Mesenchymal stem cell (in vitro differentiated cells and primary cell): ENCODE measurements around the gene OLR1.
"Not testable (repeated sequence)": the region's sequence is repeated elsewhere in the genome, so short reads cannot be mapped to it uniquely, and the experiment has no call there.

Source experiments
- DNase-seq: peaks from one replicate; pipeline ENCODE4 v3.0.0-alpha.2; 2013
- H2AFZ ChIP-seq: one replicate; pipeline ENCODE4 v1.6.1; 2013; ENCODE audit warnings: low read depth, mild to moderate bottlenecking, control low read depth, inconsistent platforms, low read length, moderate library complexity
- H2AK5ac ChIP-seq: 2 replicates; pipeline ENCODE4 v1.6.1; 2013; ENCODE audit warnings: low read length, moderate library complexity, mild to moderate bottlenecking, inconsistent platforms; ENCODE audit not compliant: severe bottlenecking
- H2BK120ac ChIP-seq: one replicate; pipeline ENCODE4 v1.6.1; 2013; ENCODE audit warnings: low read depth, mild to moderate bottlenecking, inconsistent platforms, low read length, moderate library complexity
- H2BK12ac ChIP-seq, 2 experiments: one replicate each; pipeline ENCODE4 v1.6.1; 2013; ENCODE audit warnings: inconsistent platforms in 2 of 2, low read length in 2 of 2, mild to moderate bottlenecking in 2 of 2, moderate library complexity in 2 of 2, control low read depth in 1 of 2
- H2BK15ac ChIP-seq: one replicate; pipeline ENCODE4 v1.6.1; 2013; ENCODE audit warnings: mild to moderate bottlenecking, low read depth, inconsistent platforms; ENCODE audit not compliant: poor library complexity, severe bottlenecking
- H2BK5ac ChIP-seq: 2 replicates; pipeline ENCODE4 v1.6.1; 2013; ENCODE audit warnings: low read depth, mild to moderate bottlenecking, low read length, control low read depth, inconsistent platforms; ENCODE audit not compliant: poor library complexity, severe bottlenecking
- H3K14ac ChIP-seq, 2 experiments: one replicate each; pipeline ENCODE4 v1.6.1; 2013; ENCODE audit warnings: inconsistent platforms in 2 of 2, low read length in 2 of 2, control low read depth in 1 of 2, mild to moderate bottlenecking in 1 of 2, moderate library complexity in 1 of 2
- H3K18ac ChIP-seq, 2 experiments: one replicate each; pipeline ENCODE4 v1.6.1; 2013; ENCODE audit warnings: inconsistent platforms in 2 of 2, low read length in 2 of 2, control low read depth in 1 of 2, low read depth in 1 of 2, mild to moderate bottlenecking in 1 of 2
- H3K23ac ChIP-seq, 2 experiments: one replicate each; pipeline ENCODE4 v1.6.1; 2013; ENCODE audit warnings: inconsistent platforms in 2 of 2, low read length in 2 of 2, mild to moderate bottlenecking in 2 of 2, moderate library complexity in 2 of 2, control low read depth in 1 of 2
- H3K27ac ChIP-seq: 2 replicates; pipeline ENCODE4 v1.5.1; 2013; ENCODE audit warnings: mild to moderate bottlenecking, moderate library complexity, low read length, control low read depth, inconsistent platforms; ENCODE audit not compliant: poor library complexity, severe bottlenecking
- H3K27me3 ChIP-seq, 2 experiments: 2 replicates each; pipeline versions ENCODE4 v1.6.1 to v1.7.0; 2013; ENCODE audit warnings: low read length in 2 of 2, mild to moderate bottlenecking in 2 of 2, moderate library complexity in 2 of 2, control low read depth in 1 of 2, inconsistent platforms in 1 of 2; ENCODE audit not compliant: control insufficient read depth in 1 of 2, insufficient read depth in 1 of 2
- H3K36me3 ChIP-seq, 2 experiments: 2 replicates each; pipeline versions ENCODE4 v1.6.1 to v1.7.0; 2013; ENCODE audit warnings: low read length in 2 of 2, control low read depth in 1 of 2, inconsistent platforms in 1 of 2, low read depth in 1 of 2, mild to moderate bottlenecking in 1 of 2; ENCODE audit not compliant: insufficient read depth in 2 of 2, control insufficient read depth in 1 of 2
- H3K4ac ChIP-seq, 2 experiments: one replicate each; pipeline ENCODE4 v1.6.1; 2013; ENCODE audit warnings: inconsistent platforms in 2 of 2, low read length in 2 of 2, mild to moderate bottlenecking in 2 of 2, moderate library complexity in 2 of 2, control low read depth in 1 of 2, low read depth in 1 of 2
- H3K4me1 ChIP-seq: 2 replicates; pipeline ENCODE4 v1.6.1; 2013; ENCODE audit warnings: low read depth, low read length, control low read depth; ENCODE audit not compliant: control insufficient read depth, insufficient read depth
- H3K4me2 ChIP-seq: 2 replicates; pipeline ENCODE4 v1.6.1; 2013; ENCODE audit warnings: low read length, mild to moderate bottlenecking, inconsistent platforms; ENCODE audit not compliant: poor library complexity, severe bottlenecking
- H3K4me3 ChIP-seq, 2 experiments: 2 replicates each; pipeline versions ENCODE4 v1.5.1 to v1.7.0; 2013; ENCODE audit warnings: low read length in 2 of 2, mild to moderate bottlenecking in 2 of 2, control low read depth in 1 of 2, low read depth in 1 of 2; ENCODE audit not compliant: insufficient read depth in 1 of 2
- H3K79me1 ChIP-seq: replicated peaks from 2 replicates; pipeline ENCODE4 v1.6.1; 2013; ENCODE audit warnings: mild to moderate bottlenecking, control low read depth, low read length, inconsistent platforms; ENCODE audit not compliant: poor library complexity, severe bottlenecking
- H3K9ac ChIP-seq: 2 replicates; pipeline ENCODE4 v1.7.0; 2013; ENCODE audit warnings: mild to moderate bottlenecking, low read length, moderate library complexity
- H3K9me3 ChIP-seq: 2 replicates; pipeline ENCODE4 v1.7.0; 2013; ENCODE audit warnings: mild to moderate bottlenecking, low read length; ENCODE audit not compliant: control insufficient read depth
- H4K8ac ChIP-seq: one replicate; pipeline ENCODE4 v1.6.1; 2013; ENCODE audit warnings: inconsistent platforms, mild to moderate bottlenecking, low read length, moderate library complexity
- H4K91ac ChIP-seq: one replicate; pipeline ENCODE4 v1.6.1; 2013; ENCODE audit warnings: mild to moderate bottlenecking, low read length, inconsistent platforms
- WGBS: methylation state at CpG from one replicate; pipeline ENCODE4 v1.1.7; 2013; ENCODE audit warnings: mixed read lengths; 5-methylcytosine and 5-hydroxymethylcytosine counted together

The OLR1 gene

GRCh38 chr12:10204495-10204894, 32.6 kb upstream of the OLR1 start:
- H3K4me3 ChIP-seq, H3K27me3 ChIP-seq, H2BK120ac ChIP-seq, H3K27ac ChIP-seq, H3K36me3 ChIP-seq, H3K4ac ChIP-seq, H4K8ac ChIP-seq, H2BK15ac ChIP-seq, H4K91ac ChIP-seq, H3K14ac ChIP-seq, H2BK5ac ChIP-seq, H3K79me1 ChIP-seq, H3K4me1 ChIP-seq, H3K9ac ChIP-seq, H2BK12ac ChIP-seq, H2AK5ac ChIP-seq, H3K4me2 ChIP-seq, H3K23ac ChIP-seq, H3K9me3 ChIP-seq, H3K18ac ChIP-seq, H2AFZ ChIP-seq, DNase-seq: not testable (repeated sequence)
- 100% methylated on average over 2 of the region's 2 CpGs for WGBS

- Histone ChIP-seq H3K9ac (no peak overlapping the region), H3K79me1 (no peaks in the 10 kb centered on the region), H2BK5ac (no peak overlapping the region), H3K18ac (no peak overlapping the region), H3K36me3 (no peaks in the 10 kb centered on the region), H2BK120ac (no peak overlapping the region), H3K14ac (no peak overlapping the region), H2BK15ac (no peak overlapping the region), H3K9me3 (no peaks in the 10 kb centered on the region), H3K4ac (no peak overlapping the region), H3K4me2 (no peak overlapping the region), H2AFZ (no peak overlapping the region), H3K27ac (no peak overlapping the region), H3K27me3 (no peaks in the 10 kb centered on the region), H2AK5ac (no peak overlapping the region), H3K4me1 (no peaks in the 10 kb centered on the region), H4K8ac (no peak overlapping the region), H3K23ac (no peak overlapping the region), H3K4me3 (no peak overlapping the region), H4K91ac (no peak overlapping the region), H2BK12ac (no peak overlapping the region)
- no peak for DNase-seq
- WGBS: 93% methylated on average over 4 of the region's 5 CpGs
These were observed 25.9 kb upstream of the OLR1 start for GRCh38 chr12:10197879-10198278.

GRCh38 chr12:10196210-10196609, 24.3 kb upstream of the OLR1 start:
- Histone ChIP-seq H3K27me3 (no peaks in the 10 kb centered on the region), H3K79me1 (no peaks in the 10 kb centered on the region), H3K14ac (no peak overlapping the region), H2BK5ac (no peak overlapping the region), H3K4ac (no peak overlapping the region), H2AFZ (no peak overlapping the region), H2AK5ac (no peak overlapping the region), H4K91ac (no peak overlapping the region), H3K4me2 (no peak overlapping the region), H3K4me3 (no peak overlapping the region), H3K9ac (no peak overlapping the region), H2BK120ac (no peak overlapping the region), H3K36me3 (no peaks in the 10 kb centered on the region), H3K18ac (no peak overlapping the region), H3K27ac (no peak overlapping the region), H3K23ac (no peak overlapping the region), H2BK12ac (no peak overlapping the region), H3K9me3 (no peaks in the 10 kb centered on the region), H3K4me1 (peaks cover 1% of the 10 kb centered on the region), H2BK15ac (no peak overlapping the region), H4K8ac (no peak overlapping the region)
- no peak for DNase-seq
- WGBS: 90% methylated on average over 10 of the region's 10 CpGs

GRCh38 chr12:10194160-10194670, 22.3 kb upstream of the OLR1 start:
- no peak overlapping the region for H2BK12ac ChIP-seq
- H3K18ac ChIP-seq: no peak overlapping the region

More at GRCh38 chr12:10194160-10194670, 22.3 kb upstream of the OLR1 start:
- Histone ChIP-seq H3K4ac (no peak overlapping the region), H2BK15ac (no peak overlapping the region), H3K36me3 (no peaks in the 10 kb centered on the region), H3K79me1 (no peaks in the 10 kb centered on the region), H3K23ac (no peak overlapping the region), H3K27me3 (no peaks in the 10 kb centered on the region), H2BK120ac (no peak overlapping the region), H3K27ac (no peak overlapping the region), H3K4me2 (no peak overlapping the region), H3K14ac (no peak overlapping the region), H4K91ac (no peak overlapping the region), H2AK5ac (no peak overlapping the region), H2BK5ac (no peak overlapping the region), H4K8ac (no peak overlapping the region), H3K4me1 (peaks cover 4% of the 10 kb centered on the region), H3K9me3 (no peaks in the 10 kb centered on the region), H3K9ac (no peak overlapping the region), H2AFZ (no peak overlapping the region), H3K4me3 (no peak overlapping the region)
- DNase-seq: no peak
- 75% methylated on average over 3 of the region's 3 CpGs for WGBS
